Muscle of leg (tissue), 11 donors: Measurements from ENCODE around the gene PELI1. TPM values are rescaled to one million over a fixed set of nuclear protein-coding genes. Genes with fewer than 3 reads are reported as not detected.

Experiments used
- DNase-seq: peaks from one replicate; pipeline ENCODE4 v3.0.0; 2013
- H3K27ac ChIP-seq: one replicate; pipeline ENCODE4 v1.5.1; 2013; ENCODE audit warnings: mild to moderate bottlenecking, low read length, control low read depth
- H3K27me3 ChIP-seq: one replicate; pipeline ENCODE4 v1.6.1; 2013; ENCODE audit warnings: low read length; ENCODE audit not compliant: control insufficient read depth, insufficient read depth
- H3K36me3 ChIP-seq: one replicate; pipeline ENCODE4 v1.6.1; 2013; ENCODE audit warnings: low read length; ENCODE audit not compliant: control insufficient read depth, insufficient read depth
- H3K4me1 ChIP-seq: one replicate; pipeline ENCODE4 v1.6.1; 2013; ENCODE audit warnings: low read length; ENCODE audit not compliant: control insufficient read depth, insufficient read depth
- H3K4me3 ChIP-seq: one replicate; pipeline ENCODE4 v1.5.1; 2013; ENCODE audit warnings: low read length, control low read depth
- H3K9me3 ChIP-seq: replicated peaks from 2 replicates; pipeline ENCODE4 v1.6.1; 2013; ENCODE audit warnings: low read depth, low read length; ENCODE audit not compliant: control insufficient read depth
- WGBS: methylation state at CpG from one replicate; pipeline ENCODE4 v1.1.5; 2013; ENCODE audit warnings: missing lambda C conversion rate; ENCODE audit not compliant: insufficient coverage; 5-methylcytosine and 5-hydroxymethylcytosine counted together
- polyA plus RNA-seq, 8 donors: library from polyadenylated mRNA; unstranded; fragments of 120-200 nt; gene quantifications; one replicate each; pipeline versions ENCODE4 v1.2.1 to v1.2.3, GENCODE V29; 2013; ENCODE audit warnings: inconsistent platforms in 1 of 8, low replicate concordance in 1 of 8; ENCODE audit not compliant: insufficient read length in 8 of 8, insufficient read depth in 1 of 8
- total RNA-seq: library from RNA; stranded (reverse); fragments of 120-200 nt; gene quantifications from one replicate; pipeline ENCODE4 v1.2.4, GENCODE V29; 2013

PELI1 gene
- total and polyA plus RNA-seq, 9 donors = 12.2 to 24.2 (median 17.9) TPM

DNA sequence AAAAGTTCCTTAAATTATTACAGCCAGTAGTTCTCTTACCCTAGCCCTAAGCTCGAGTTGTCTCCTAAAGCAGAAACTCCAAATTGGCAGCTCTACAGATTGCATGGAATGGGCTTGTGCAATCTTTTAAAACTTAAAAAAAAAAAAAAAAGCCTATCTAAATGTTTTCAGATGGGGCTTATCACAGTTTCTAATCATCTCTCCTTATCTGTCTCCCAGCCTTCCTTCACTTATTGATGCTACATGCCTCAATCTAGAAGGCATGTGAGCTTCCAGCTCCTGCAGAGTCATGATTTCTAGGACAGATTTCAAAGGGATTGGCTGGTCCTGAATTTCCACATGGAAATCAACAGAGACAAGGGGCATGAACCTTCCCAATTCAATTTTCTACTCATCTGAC lies 33.1 kb upstream of the PELI1 start:
- no peak overlapping the region for H3K27ac ChIP-seq
- no peak overlapping the region for H3K4me3 ChIP-seq
- DNase-seq = peak; percentile 54
- no peaks in the 10 kb centered on the region for H3K36me3 ChIP-seq
- no peaks in the 10 kb centered on the region for H3K9me3 ChIP-seq
- H3K4me1 ChIP-seq = no peaks in the 10 kb centered on the region
- H3K27me3 ChIP-seq = no peaks in the 10 kb centered on the region
- WGBS = no CpG with 5 or more reads among the region's 1 CpG

DNA sequence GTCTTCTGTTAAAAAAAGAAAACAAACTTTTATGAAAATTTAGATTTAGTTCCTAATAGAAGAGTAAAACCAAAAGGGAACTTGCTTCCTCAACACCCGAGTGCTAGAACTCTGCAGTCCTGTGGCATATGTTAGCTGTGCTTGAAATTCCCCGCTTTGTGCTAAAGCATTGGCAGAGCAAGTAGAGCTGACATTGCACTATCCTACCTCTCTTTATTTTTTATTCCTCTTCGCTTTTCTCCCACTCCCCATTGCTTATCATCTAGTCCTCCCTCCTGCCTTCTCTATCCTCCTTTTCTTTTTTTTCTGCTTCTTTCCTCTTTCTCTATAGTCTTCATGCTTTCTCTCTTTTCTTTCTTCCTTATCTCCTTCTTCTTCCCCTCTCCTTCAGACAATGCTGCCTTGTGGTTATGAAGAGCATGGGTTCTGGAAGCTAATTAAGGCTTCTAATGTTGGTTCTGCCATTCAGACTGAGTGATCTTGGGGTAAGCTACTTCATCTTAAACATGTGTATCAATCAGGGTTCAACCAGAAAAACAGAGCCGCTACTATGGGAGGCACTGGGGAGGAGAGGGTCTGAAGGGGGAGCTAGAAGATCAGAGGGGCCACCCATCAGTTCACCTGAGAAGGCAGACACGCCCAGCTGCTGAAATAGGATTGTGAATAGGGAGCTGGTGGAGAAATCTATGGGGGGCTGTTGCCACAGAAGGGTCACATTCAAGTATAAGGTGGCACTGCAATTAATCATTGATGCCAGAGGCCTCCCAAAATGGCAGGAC lies 31.4 kb upstream of the PELI1 start:
- H3K27me3 ChIP-seq = no peaks in the 10 kb centered on the region
- no peaks in the 10 kb centered on the region for H3K36me3 ChIP-seq
- DNase-seq = no peak
- H3K9me3 ChIP-seq = no peaks in the 10 kb centered on the region
- H3K4me1 ChIP-seq = no peaks in the 10 kb centered on the region
- H3K4me3 ChIP-seq = no peak overlapping the region
- no peak overlapping the region for H3K27ac ChIP-seq
- 98% methylated on average over 4 of the region's 5 CpGs for WGBS

DNA sequence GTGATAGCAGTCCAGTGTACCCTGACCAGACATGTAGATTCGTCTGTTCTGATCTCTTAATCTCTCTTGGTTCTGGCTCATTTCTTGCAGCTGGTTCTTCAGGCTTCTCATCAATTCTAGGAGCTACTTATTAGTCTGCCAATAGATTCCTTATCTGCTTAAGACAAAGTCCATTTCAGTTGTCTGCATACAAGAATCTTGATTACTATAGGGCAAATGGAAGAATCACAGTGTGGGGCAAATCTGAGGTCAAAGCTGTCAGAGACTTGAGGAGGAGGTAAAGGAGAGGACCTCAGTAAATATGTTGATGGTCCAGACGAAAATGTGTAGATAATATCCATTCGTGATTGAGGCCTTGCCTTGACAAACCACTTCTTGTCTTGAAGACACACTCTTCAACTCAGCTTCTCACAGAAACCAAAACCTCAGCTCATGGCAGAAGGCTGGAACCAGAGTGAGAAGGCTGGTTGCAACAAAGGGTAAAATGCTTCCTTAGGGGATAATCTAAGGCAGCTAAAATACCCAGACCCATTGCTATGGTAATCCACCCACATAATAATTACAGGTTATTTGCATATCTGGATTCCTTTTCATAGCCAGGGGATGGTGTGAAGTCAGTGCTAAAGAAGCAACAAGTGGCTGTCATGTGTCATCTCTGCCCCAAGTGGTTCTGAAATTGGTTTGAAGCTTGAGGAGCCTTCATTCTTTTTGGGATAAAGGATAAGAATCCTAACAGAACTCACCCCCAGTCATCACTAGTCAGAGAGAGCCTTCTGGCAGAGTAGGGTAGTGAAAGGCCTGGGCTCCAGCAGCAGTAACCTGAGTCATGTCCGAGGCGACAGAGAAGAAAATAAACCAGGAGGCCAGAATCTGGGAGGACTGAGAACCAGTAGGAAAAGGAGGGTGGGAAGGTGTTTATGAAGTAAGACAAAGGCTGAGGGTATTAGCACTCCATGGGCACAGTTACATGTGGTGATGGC lies 29.2 kb upstream of the PELI1 start:
- Histone ChIP-seq H3K27me3 (no peaks in the 10 kb centered on the region), H3K4me1 (no peaks in the 10 kb centered on the region), H3K36me3 (no peaks in the 10 kb centered on the region), H3K9me3 (no peaks in the 10 kb centered on the region), H3K4me3 (no peak overlapping the region), H3K27ac (no peak overlapping the region)
- 62% methylated on average over 2 of the region's 5 CpGs for WGBS
- DNase-seq = no peak

DNA sequence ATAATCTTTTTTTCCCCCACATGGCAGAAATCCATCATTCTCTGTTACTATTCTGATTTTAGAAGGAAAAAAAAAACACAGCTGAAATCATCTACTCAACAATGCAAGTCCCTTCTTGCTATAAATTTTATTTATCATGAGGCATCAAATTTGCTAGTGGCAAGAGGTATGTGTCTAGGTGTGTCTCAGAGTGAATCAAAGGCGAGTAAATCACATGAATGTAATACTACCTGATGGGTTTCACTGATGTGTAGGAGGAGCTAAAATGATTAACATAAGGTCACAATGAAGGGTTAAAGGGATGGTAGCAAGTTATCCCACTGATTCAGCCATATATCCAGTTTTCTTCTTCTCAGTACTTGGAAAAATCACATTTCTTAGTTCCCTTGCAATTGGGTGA lies 24.5 kb upstream of the PELI1 start:
- no peaks in the 10 kb centered on the region for H3K4me1 ChIP-seq
- no peaks in the 10 kb centered on the region for H3K36me3 ChIP-seq
- H3K27me3 ChIP-seq = no peaks in the 10 kb centered on the region
- H3K4me3 ChIP-seq = no peak overlapping the region
- no CpG with 5 or more reads among the region's 1 CpG for WGBS
- H3K9me3 ChIP-seq = no peaks in the 10 kb centered on the region
- H3K27ac ChIP-seq = no peak overlapping the region
- no peak for DNase-seq

DNA sequence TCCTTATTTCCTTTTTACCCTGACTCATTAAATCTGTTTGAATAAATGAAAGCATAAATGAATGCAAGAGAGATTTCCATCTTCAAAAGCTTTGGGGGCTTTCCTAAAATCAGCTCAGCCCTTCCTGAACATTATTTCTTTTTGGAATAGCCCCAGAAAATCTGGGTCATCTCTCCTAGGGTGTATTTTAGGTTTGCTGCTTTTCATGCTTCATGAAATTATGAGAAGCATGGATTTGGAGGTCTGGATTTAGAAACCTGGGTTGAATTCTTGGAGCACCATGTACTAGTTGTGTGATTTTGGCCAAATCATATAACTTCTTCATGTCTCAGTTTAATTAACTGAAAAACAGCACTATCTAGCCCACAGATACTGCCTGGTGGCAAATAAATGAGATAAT lies 24.0 kb upstream of the PELI1 start:
- Histone ChIP-seq H3K27me3 (no peaks in the 10 kb centered on the region), H3K9me3 (no peaks in the 10 kb centered on the region), H3K27ac (no peak overlapping the region), H3K36me3 (no peaks in the 10 kb centered on the region), H3K4me1 (no peaks in the 10 kb centered on the region), H3K4me3 (no peak overlapping the region)
- no peak for DNase-seq

DNA sequence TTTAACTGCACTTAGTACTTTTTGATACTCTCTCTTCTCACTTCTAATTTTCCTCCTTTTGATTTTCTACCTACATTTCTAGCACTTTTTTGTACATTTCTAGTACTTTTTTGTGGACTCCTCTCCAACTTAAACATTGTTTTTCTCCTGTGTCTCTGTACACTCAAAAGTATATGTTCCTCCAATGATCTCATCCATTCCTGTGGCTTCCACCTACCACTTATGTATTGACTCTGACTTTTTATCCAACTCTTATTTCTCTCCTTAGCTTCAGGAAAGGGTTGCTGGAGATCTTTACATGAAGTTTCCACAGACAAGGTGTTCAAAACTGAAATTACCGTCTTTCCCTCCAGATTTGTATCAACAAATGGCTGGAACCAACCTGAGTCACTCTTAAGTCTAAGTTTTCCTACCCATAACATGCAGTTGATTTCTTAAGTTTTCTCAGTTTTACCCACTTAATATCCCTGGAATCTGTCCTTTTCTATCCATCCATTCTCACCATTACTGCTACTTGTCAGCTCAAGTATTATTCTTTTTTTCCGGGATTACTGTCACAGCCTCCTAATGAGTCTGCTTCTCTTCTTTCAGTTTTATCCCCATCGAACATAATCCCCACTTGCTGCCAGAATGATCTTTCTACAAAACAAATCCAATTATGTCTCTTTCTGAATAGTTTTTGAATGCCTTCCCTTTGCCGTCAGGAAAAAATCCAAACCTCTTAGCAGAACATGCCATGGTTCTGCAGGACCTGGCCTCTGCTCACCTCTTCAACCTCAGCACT lies 22.6 kb upstream of the PELI1 start:
- WGBS = 91% methylated on average over 4 of the region's 4 CpGs

DNA sequence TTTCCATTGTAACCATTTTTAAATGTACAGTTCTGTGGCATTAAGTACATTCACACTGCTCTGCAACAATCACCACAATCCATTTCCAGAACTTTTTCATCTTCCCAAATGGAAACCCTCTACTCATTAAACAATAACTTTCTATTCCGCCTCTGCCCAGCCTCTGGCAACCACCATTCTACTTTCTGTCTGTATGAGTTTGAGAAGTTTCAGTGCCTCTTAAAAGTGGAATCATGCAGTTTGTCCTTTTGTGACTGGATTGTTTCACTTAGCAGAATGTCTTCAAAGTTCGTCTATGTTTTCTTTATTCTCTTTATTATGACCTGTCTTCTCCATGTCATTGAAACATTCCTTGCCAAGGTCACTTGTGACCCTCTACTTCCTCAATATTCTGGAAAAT lies 22.0 kb upstream of the PELI1 start:
- WGBS = no CpG with 5 or more reads among the region's 2 CpGs
- Histone ChIP-seq H3K4me3 (no peak overlapping the region), H3K27ac (no peak overlapping the region), H3K4me1 (no peaks in the 10 kb centered on the region), H3K9me3 (no peaks in the 10 kb centered on the region), H3K27me3 (no peaks in the 10 kb centered on the region), H3K36me3 (no peaks in the 10 kb centered on the region)
- no peak for DNase-seq

More for the DNA sequence above, 22.6 kb upstream of the PELI1 start:
- Histone ChIP-seq H3K36me3 (no peaks in the 10 kb centered on the region), H3K27ac (no peak overlapping the region), H3K4me3 (no peak overlapping the region), H3K27me3 (no peaks in the 10 kb centered on the region), H3K4me1 (no peaks in the 10 kb centered on the region), H3K9me3 (no peaks in the 10 kb centered on the region)
- DNase-seq = no peak

DNA sequence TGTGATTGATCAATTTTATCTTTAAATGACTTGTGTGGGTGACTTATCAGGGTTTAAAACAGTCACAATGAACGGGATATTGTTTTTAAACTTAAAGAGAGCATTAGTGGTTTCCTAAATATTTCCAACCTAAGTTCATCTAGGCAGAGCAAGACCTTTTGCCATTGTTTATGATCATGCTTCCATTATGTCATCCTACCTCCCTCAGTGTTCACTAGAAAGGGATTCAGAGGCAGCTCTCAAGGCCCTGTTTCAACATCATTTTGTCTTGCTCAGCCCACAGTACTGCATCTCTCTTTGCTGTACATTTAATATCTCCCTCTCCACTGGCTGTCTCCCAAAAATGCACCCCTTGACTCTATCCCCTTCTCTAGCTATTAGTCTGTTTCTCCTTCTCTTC lies 21.5 kb upstream of the PELI1 start:
- no CpG with 5 or more reads among the region's 1 CpG for WGBS
- H3K27ac ChIP-seq = no peak overlapping the region
- H3K9me3 ChIP-seq = no peaks in the 10 kb centered on the region
- H3K4me1 ChIP-seq = no peaks in the 10 kb centered on the region
- no peaks in the 10 kb centered on the region for H3K27me3 ChIP-seq
- no peak for DNase-seq
- no peaks in the 10 kb centered on the region for H3K36me3 ChIP-seq
- H3K4me3 ChIP-seq = no peak overlapping the region

DNA sequence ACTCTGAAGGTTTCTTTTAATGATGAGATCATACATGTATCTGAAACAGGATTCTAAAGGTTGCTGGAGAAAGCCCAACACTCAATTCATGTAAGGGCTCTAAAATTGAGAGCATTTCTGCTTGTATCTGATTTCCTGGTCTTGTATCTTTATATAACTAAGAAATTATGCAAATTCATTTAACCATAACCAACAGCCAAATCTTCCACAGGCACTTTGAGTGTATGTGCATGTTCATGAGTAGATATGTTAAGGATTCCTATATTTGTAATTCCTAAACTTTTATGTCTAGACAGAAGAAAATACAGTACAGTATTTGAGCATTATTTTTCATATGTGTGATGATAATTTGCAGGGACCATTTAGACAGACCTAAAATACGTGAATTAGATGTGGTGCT lies 20.4 kb upstream of the PELI1 start:
- H3K4me1 ChIP-seq = no peaks in the 10 kb centered on the region
- H3K27me3 ChIP-seq = no peaks in the 10 kb centered on the region
- H3K27ac ChIP-seq = no peak overlapping the region
- no peak overlapping the region for H3K4me3 ChIP-seq
- no peaks in the 10 kb centered on the region for H3K36me3 ChIP-seq
- no peaks in the 10 kb centered on the region for H3K9me3 ChIP-seq
- no CpG with 5 or more reads among the region's 1 CpG for WGBS
- DNase-seq = no peak

DNA sequence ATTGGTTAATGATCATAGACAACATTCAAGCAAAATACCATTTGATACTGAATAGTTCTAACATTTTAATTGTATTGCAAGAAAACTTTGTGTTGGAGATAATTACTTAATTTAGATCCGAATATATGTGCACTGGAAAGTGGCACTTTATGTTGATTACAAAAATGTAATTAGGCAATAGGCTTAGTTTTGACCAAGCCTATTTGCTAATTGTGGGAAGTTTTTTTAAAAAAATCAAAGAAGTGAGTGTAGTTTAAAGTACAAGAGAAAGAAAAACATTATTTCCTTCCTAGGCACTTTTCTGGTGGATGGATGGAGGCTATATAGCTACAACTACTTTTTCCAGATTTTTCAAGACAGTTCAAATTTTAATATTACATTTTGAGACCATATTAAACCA lies 18.3 kb upstream of the PELI1 start:
- Histone ChIP-seq H3K9me3 (no peaks in the 10 kb centered on the region), H3K4me3 (no peak overlapping the region), H3K27me3 (no peaks in the 10 kb centered on the region), H3K36me3 (no peaks in the 10 kb centered on the region), H3K4me1 (no peaks in the 10 kb centered on the region), H3K27ac (no peak overlapping the region)
- no peak for DNase-seq
- WGBS = no CpG with 5 or more reads among the region's 1 CpG
